Endothelial cell of umbilical vein (primary cell): ENCODE results near the gene PALM.

Experiments
- CTCF ChIP-seq, 2 donors: IDR thresholded peaks; 1 replicate in 1 of 2; 2 replicates in 1 of 2; pipeline ENCODE4 v1.5.1; 2011; ENCODE audit warnings: low read length in 2 of 2, mild to moderate bottlenecking in 2 of 2, moderate library complexity in 2 of 2, control low read depth in 1 of 2, inconsistent platforms in 1 of 2, low read depth in 1 of 2; ENCODE audit not compliant: insufficient read depth in 1 of 2; ENCODE audit errors: extremely low read depth in 1 of 2
- EZH2 ChIP-seq: IDR thresholded peaks from 2 replicates; pipeline ENCODE4 v1.6.1; 2012; ENCODE audit warnings: borderline replicate concordance, low read depth, mild to moderate bottlenecking, moderate library complexity, low read length, inconsistent platforms; ENCODE audit not compliant: severe bottlenecking
- FOS ChIP-seq: IDR thresholded peaks from 2 replicates; pipeline ENCODE4 v1.6.1; 2011; ENCODE audit warnings: mild to moderate bottlenecking, low read length, moderate library complexity, borderline replicate concordance; ENCODE audit not compliant: insufficient read depth
- GATA2 ChIP-seq: IDR thresholded peaks from 2 replicates; pipeline ENCODE4 v1.7.0; 2011; ENCODE audit warnings: low read depth, mild to moderate bottlenecking, moderate library complexity, mixed read lengths, low read length; ENCODE audit not compliant: insufficient read length, insufficient read depth
- JUN ChIP-seq: IDR thresholded peaks from 2 replicates; pipeline ENCODE4 v1.6.1; 2011; ENCODE audit warnings: borderline replicate concordance, low read depth; ENCODE audit not compliant: insufficient read length, insufficient read depth
- MAX ChIP-seq: IDR thresholded peaks from 2 replicates; pipeline ENCODE4 v1.6.1; 2011; ENCODE audit not compliant: insufficient read depth, insufficient read length
- MYC ChIP-seq: IDR thresholded peaks from one replicate; pipeline ENCODE4 v1.6.1; 2011; ENCODE audit warnings: mild to moderate bottlenecking, low read depth, low read length
- POLR2A ChIP-seq: IDR thresholded peaks from 2 replicates; pipeline ENCODE4 v1.6.1; 2012; ENCODE audit warnings: low read depth, mild to moderate bottlenecking, control low read depth, low read length
- POLR2AphosphoS5 ChIP-seq: IDR thresholded peaks from 2 replicates; pipeline ENCODE4 v1.6.1; 2012; ENCODE audit warnings: low read depth, mild to moderate bottlenecking, control low read depth, low read length, moderate library complexity; ENCODE audit not compliant: insufficient read depth

DNA sequence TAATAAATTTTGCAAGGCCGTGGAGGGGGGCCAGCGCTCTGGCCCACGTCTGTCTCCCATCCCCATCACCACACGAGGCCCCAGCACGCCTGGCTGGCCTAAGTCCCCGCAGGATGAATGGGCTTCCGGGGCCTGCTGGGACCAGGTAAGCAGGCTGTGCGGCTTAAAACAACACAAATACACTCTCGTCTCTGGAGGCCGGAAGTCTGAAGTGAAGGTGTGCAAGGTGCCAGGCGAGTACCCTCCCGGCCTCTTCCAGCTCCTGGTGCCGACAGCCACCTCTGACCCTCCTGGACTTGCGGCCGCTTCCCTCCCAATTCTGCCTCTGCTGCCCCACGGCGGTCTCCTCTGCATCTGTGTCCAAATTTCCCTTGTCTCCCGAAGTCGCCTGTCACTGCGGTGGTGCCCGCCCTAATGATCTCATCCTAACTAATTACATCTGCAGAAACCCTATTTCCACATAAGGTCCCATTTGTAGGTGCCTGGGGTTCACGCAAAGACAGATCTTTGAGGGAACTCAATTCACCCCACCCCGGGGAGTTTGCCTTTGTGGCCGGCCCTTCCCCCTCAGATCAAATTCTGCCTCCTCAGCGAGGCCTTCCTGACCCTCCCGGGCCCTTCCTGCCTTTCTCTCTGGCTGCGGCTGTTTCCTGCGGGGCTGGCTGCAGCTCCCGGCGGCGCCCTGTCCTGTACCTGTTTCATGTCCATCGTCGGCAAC lies 80.4 kb downstream of the PALM start:
- TF ChIP-seq CTCF (IDR thresholded peaks at IDR 0.05; ENCODE audit: extremely low read depth in 1 of 2, insufficient read depth in 1 of 2, low read depth in 1 of 2, low read length in 2 of 2) (no peak), MAX (no peak), MYC (no peak), POLR2A (peak; percentile 24), POLR2AphosphoS5 (peak; percentile 57), EZH2 (no peak), FOS (no peak), JUN (no peak), GATA2 (no peak)
